Measurements from ENCODE around the gene SLC46A2. TPM values are rescaled to one million over a fixed set of nuclear protein-coding genes. Genes with fewer than 3 reads are reported as not detected.

SLC46A2 gene
- total and polyA plus RNA-seq, 2 of the 13 experiments (the other 11 are each of a cell fraction or from before 2014, with no cell fraction given): not detected

DNA sequence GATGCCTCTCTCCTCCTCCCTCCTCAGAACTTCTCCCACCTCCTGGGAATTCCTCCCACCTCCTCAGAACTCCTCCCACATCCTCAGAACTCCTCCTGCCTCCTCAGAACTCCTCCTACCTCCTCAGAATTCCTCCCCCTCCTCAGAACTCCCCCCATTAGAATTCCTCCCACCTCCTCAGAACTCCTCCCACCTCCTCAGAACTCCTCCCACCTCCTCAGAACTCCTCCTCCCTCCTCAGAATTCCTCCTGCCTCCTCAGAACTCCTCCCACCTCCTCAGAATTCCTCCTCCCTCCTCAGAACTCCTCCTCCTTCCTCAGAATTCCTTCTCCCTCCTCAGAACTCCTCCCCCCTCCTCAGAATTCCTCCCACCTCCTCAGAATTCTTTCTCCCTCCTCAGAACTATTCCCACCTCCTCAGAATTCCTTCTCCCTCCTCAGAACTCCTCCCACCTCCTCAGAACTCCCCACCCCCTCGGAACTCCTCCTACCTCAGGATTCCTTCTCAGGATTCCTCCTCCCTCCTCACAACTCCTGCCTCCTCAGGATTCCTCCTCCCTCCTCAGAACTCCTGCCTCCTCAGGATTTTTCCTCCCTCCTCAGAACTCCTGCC is 23.9 kb downstream of the SLC46A2 start:
- WGBS (ENCODE audit: low lambda C conversion rate): 91% methylated on average over 1 of the region's 1 CpG
- BruUV-seq (replicated peaks): no TSS peak
- H3K9me3 ChIP-seq (ENCODE audit: low read length): no peaks in the 10 kb centered on the region
- H3K4me2 ChIP-seq (ENCODE audit: low read depth, low read length): no peak overlapping the region
- ATAC-seq (no peak), FAIRE-seq (no peak), DNase-seq (ENCODE audit: low spot score) (no peak)
- H3K27me3 ChIP-seq (ENCODE audit: control insufficient read depth in 1 of 2, insufficient read depth in 2 of 2, low read length in 2 of 2): no peaks in the 10 kb centered on the region
- ChIA-PET POLR2A (no interaction called here), CTCF (ENCODE audit: low intra/inter-chr PET ratio, low total read pairs) (no interaction called here)
- no peak overlapping the region for H3K27ac ChIP-seq (ENCODE audit: extremely low read length, insufficient read depth, low read length)
- H4K20me1 ChIP-seq (ENCODE audit: insufficient read depth, low read length): no peaks in the 10 kb centered on the region
- H3K4me3 ChIP-seq (replicated peaks in 1 of 3; ENCODE audit: insufficient read depth in 1 of 3, low read depth in 2 of 3, low read length in 3 of 3): no peak overlapping the region
- intact Hi-C loops (cut with micrococcal nuclease; ENCODE audit: unreplicated experiment): no loop called here
- in situ Hi-C loops (cut with HindIII; ENCODE audit: extremely low pct_ligation_motif_present, low pct_unique_long_range_greater_than_20kb): no loop called here
- peaks cover 41% of the 10 kb centered on the region for H3K4me1 ChIP-seq (ENCODE audit: insufficient read depth, low read length)
- H3K36me3 ChIP-seq (replicated peaks in 1 of 2; ENCODE audit: control insufficient read depth in 1 of 2, insufficient read depth in 2 of 2, low read length in 2 of 2): peaks cover 1 to 9% of the 10 kb centered on the region in 2 experiments; a peak in 3 of 5 replicates
- H2AFZ ChIP-seq (ENCODE audit: low read length): no peak overlapping the region
- H3K79me2 ChIP-seq (ENCODE audit: insufficient read depth, low read length): no peaks in the 10 kb centered on the region
- H3K9ac ChIP-seq (ENCODE audit: insufficient read depth, low read depth, low read length): no peak overlapping the region
- TF ChIP-seq U2AF1 (optimal IDR thresholded peaks at IDR 0.05; ENCODE audit: low read depth, low read length): no peak
- no peak for TF ChIP-seq KLF15 (CRISPR knock-in tag; IDR thresholded peaks at IDR 0.05; ENCODE audit: borderline replicate concordance)
- TF ChIP-seq, protein P1, sequence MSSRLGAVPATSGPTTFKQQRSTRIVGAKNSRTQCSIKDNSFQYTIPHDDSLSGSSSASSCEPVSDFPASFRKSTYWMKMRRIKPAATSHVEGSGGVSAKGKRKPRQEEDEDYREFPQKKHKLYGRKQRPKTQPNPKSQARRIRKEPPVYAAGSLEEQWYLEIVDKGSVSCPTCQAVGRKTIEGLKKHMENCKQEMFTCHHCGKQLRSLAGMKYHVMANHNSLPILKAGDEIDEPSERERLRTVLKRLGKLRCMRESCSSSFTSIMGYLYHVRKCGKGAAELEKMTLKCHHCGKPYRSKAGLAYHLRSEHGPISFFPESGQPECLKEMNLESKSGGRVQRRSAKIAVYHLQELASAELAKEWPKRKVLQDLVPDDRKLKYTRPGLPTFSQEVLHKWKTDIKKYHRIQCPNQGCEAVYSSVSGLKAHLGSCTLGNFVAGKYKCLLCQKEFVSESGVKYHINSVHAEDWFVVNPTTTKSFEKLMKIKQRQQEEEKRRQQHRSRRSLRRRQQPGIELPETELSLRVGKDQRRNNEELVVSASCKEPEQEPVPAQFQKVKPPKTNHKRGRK (CRISPR knock-in tag; IDR thresholded peaks at IDR 0.05): no peak
- TF ChIP-seq, protein P2, sequence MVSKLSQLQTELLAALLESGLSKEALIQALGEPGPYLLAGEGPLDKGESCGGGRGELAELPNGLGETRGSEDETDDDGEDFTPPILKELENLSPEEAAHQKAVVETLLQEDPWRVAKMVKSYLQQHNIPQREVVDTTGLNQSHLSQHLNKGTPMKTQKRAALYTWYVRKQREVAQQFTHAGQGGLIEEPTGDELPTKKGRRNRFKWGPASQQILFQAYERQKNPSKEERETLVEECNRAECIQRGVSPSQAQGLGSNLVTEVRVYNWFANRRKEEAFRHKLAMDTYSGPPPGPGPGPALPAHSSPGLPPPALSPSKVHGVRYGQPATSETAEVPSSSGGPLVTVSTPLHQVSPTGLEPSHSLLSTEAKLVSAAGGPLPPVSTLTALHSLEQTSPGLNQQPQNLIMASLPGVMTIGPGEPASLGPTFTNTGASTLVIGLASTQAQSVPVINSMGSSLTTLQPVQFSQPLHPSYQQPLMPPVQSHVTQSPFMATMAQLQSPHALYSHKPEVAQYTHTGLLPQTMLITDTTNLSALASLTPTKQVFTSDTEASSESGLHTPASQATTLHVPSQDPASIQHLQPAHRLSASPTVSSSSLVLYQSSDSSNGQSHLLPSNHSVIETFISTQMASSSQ (IDR thresholded peaks at IDR 0.05; ENCODE audit: low read depth): no peak
- TF ChIP-seq, protein P2 (CRISPR knock-in tag; IDR thresholded peaks at IDR 0.05; ENCODE audit: borderline replicate concordance): no peak
- no peak for TF ChIP-seq ZNF720 (CRISPR knock-in tag; IDR thresholded peaks at IDR 0.05)
- TF ChIP-seq ZNF605 (CRISPR knock-in tag; IDR thresholded peaks at IDR 0.05): no peak
- TF ChIP-seq HMG20A (CRISPR knock-in tag; IDR thresholded peaks at IDR 0.05; ENCODE audit: borderline replicate concordance): no peak
- no peak for TF ChIP-seq ZNF713 (CRISPR knock-in tag; IDR thresholded peaks at IDR 0.05)
- TF ChIP-seq, protein P3, sequence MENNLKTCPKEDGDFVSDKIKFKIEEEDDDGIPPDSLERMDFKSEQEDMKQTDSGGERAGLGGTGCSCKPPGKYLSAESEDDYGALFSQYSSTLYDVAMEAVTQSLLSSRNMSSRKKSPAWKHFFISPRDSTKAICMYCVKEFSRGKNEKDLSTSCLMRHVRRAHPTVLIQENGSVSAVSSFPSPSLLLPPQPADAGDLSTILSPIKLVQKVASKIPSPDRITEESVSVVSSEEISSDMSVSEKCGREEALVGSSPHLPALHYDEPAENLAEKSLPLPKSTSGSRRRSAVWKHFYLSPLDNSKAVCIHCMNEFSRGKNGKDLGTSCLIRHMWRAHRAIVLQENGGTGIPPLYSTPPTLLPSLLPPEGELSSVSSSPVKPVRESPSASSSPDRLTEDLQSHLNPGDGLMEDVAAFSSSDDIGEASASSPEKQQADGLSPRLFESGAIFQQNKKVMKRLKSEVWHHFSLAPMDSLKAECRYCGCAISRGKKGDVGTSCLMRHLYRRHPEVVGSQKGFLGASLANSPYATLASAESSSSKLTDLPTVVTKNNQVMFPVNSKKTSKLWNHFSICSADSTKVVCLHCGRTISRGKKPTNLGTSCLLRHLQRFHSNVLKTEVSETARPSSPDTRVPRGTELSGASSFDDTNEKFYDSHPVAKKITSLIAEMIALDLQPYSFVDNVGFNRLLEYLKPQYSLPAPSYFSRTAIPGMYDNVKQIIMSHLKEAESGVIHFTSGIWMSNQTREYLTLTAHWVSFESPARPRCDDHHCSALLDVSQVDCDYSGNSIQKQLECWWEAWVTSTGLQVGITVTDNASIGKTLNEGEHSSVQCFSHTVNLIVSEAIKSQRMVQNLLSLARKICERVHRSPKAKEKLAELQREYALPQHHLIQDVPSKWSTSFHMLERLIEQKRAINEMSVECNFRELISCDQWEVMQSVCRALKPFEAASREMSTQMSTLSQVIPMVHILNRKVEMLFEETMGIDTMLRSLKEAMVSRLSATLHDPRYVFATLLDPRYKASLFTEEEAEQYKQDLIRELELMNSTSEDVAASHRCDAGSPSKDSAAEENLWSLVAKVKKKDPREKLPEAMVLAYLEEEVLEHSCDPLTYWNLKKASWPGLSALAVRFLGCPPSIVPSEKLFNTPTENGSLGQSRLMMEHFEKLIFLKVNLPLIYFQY (CRISPR knock-in tag; IDR thresholded peaks at IDR 0.05; ENCODE audit: borderline replicate concordance): no peak
- TF ChIP-seq RAD21 (CRISPR knock-in tag; IDR thresholded peaks at IDR 0.05): no peak
- TF ChIP-seq EP300 (IDR thresholded peaks at IDR 0.05; ENCODE audit: low read depth in 2 of 2, low read length in 2 of 2): no peak
- no peak for TF ChIP-seq EP300 (CRISPR knock-in tag; IDR thresholded peaks at IDR 0.05; ENCODE audit: borderline replicate concordance)
- TF ChIP-seq, protein P4, sequence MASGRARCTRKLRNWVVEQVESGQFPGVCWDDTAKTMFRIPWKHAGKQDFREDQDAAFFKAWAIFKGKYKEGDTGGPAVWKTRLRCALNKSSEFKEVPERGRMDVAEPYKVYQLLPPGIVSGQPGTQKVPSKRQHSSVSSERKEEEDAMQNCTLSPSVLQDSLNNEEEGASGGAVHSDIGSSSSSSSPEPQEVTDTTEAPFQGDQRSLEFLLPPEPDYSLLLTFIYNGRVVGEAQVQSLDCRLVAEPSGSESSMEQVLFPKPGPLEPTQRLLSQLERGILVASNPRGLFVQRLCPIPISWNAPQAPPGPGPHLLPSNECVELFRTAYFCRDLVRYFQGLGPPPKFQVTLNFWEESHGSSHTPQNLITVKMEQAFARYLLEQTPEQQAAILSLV (CRISPR knock-in tag; IDR thresholded peaks at IDR 0.05; ENCODE audit: borderline replicate concordance): no peak
